ENCODE measurements around the gene C9. TPM values are rescaled to one million over a fixed set of nuclear protein-coding genes. Genes with fewer than 3 reads are reported as not detected.

Gene C9
- total RNA-seq, 1 donor from 2014 or later, result not detected

- Mint-ChIP-seq H3K4me1 (no peaks in the 10 kb centered on the region), H3K36me3 (ENCODE audit: low read depth) (peaks cover 3% of the 10 kb centered on the region), H3K4me3 (no peak overlapping the region), H3K9me3 (no peaks in the 10 kb centered on the region), H3K27ac (ENCODE audit: unreplicated experiment) (no peak overlapping the region), H3K27me3 (ENCODE audit: low read depth) (no peaks in the 10 kb centered on the region)
- TF ChIP-seq CTCF (conservative IDR thresholded peaks at IDR 0.05), result no peak
- no peak for DNase-seq (ENCODE audit: low read depth, low spot score)
Measured at GRCh38 chr5:39381376-39381775, 17.1 kb upstream of the C9 start.

- Mint-ChIP-seq H3K4me1 (no peaks in the 10 kb centered on the region), H3K27me3 (ENCODE audit: low read depth) (no peaks in the 10 kb centered on the region), H3K27ac (ENCODE audit: unreplicated experiment) (no peak overlapping the region), H3K4me3 (no peak overlapping the region), H3K36me3 (ENCODE audit: low read depth) (peaks cover 3% of the 10 kb centered on the region), H3K9me3 (no peaks in the 10 kb centered on the region)
- DNase-seq (ENCODE audit: low read depth, low spot score), result no peak
- TF ChIP-seq CTCF (conservative IDR thresholded peaks at IDR 0.05), result no peak
Measured at GRCh38 chr5:39379693-39380092, 15.4 kb upstream of the C9 start.

- no peak for TF ChIP-seq CTCF (conservative IDR thresholded peaks at IDR 0.05)
- Mint-ChIP-seq H3K27ac (ENCODE audit: unreplicated experiment) (no peak overlapping the region), H3K4me1 (no peaks in the 10 kb centered on the region), H3K27me3 (ENCODE audit: low read depth) (no peaks in the 10 kb centered on the region), H3K36me3 (ENCODE audit: low read depth) (peaks cover 3% of the 10 kb centered on the region), H3K9me3 (no peaks in the 10 kb centered on the region), H3K4me3 (no peak overlapping the region)
- no peak for DNase-seq (ENCODE audit: low read depth, low spot score)
Measured at GRCh38 chr5:39377613-39378012, 13.3 kb upstream of the C9 start.

GRCh38 chr5:39376293-39376714, 12.0 kb upstream of the C9 start:
- Mint-ChIP-seq H3K36me3 (ENCODE audit: low read depth) (peaks cover 3% of the 10 kb centered on the region), H3K9me3 (no peaks in the 10 kb centered on the region), H3K27ac (ENCODE audit: unreplicated experiment) (no peak overlapping the region), H3K27me3 (ENCODE audit: low read depth) (no peaks in the 10 kb centered on the region), H3K4me3 (no peak overlapping the region), H3K4me1 (no peaks in the 10 kb centered on the region)
- peak; percentile 47 for DNase-seq (ENCODE audit: low read depth, low spot score)
- peak; percentile 82 for TF ChIP-seq CTCF (conservative IDR thresholded peaks at IDR 0.05)

GRCh38 chr5:39373791-39374190, 9.5 kb upstream of the C9 start:
- no peaks in the 10 kb centered on the region for H3K27me3 Mint-ChIP-seq (ENCODE audit: low read depth)
- no peaks in the 10 kb centered on the region for H3K9me3 Mint-ChIP-seq
- no peak for TF ChIP-seq CTCF (conservative IDR thresholded peaks at IDR 0.05)
- no peak for DNase-seq (ENCODE audit: low read depth, low spot score)
- no peaks in the 10 kb centered on the region for H3K36me3 Mint-ChIP-seq (ENCODE audit: low read depth)
- no peak overlapping the region for H3K27ac Mint-ChIP-seq (ENCODE audit: unreplicated experiment)
- H3K4me1 Mint-ChIP-seq, result no peaks in the 10 kb centered on the region
- no peak overlapping the region for H3K4me3 Mint-ChIP-seq

GRCh38 chr5:39371367-39371635, 7.0 kb upstream of the C9 start:
- H3K9me3 Mint-ChIP-seq, result no peaks in the 10 kb centered on the region
- no peaks in the 10 kb centered on the region for H3K4me1 Mint-ChIP-seq
- H3K36me3 Mint-ChIP-seq (ENCODE audit: low read depth), result no peaks in the 10 kb centered on the region
- H3K27ac Mint-ChIP-seq (ENCODE audit: unreplicated experiment), result no peak overlapping the region
- H3K4me3 Mint-ChIP-seq, result no peak overlapping the region
- TF ChIP-seq CTCF (conservative IDR thresholded peaks at IDR 0.05), result no peak
- H3K27me3 Mint-ChIP-seq (ENCODE audit: low read depth), result no peaks in the 10 kb centered on the region
- DNase-seq (ENCODE audit: low read depth, low spot score), result no peak

Measured in neural crest cell (in vitro differentiated cells).